Measurements from ENCODE around the gene CSTPP1.

Gene CSTPP1

GRCh38 chr11:47166368-47166767 is 229.8 kb downstream of the CSTPP1 start:
- DNase-seq = no peak

- no peak for DNase-seq
These were observed 234.7 kb downstream of the CSTPP1 start for GRCh38 chr11:47171061-47171838.

- no peak for DNase-seq
These were observed 235.3 kb downstream of the CSTPP1 start for GRCh38 chr11:47171856-47172255.

GRCh38 chr11:47172740-47173336 is 236.3 kb downstream of the CSTPP1 start:
- DNase-seq = no peak

GRCh38 chr11:47175746-47176327 is 239.3 kb downstream of the CSTPP1 start:
- no peak for DNase-seq

GRCh38 chr11:47176328-47177228 is 240.0 kb downstream of the CSTPP1 start, which contains the start of gene ARFGAP2:
TSS of gene ARFGAP2 (minus strand) at chr11:47176879. CDS start at chr11:47176853, 26 bp downstream.
- no peak for DNase-seq

GRCh38 chr11:47177229-47177845 is 240.8 kb downstream of the CSTPP1 start:
- peak; percentile 14 for DNase-seq

- DNase-seq = no peak
These were observed 241.3 kb downstream of the CSTPP1 start for GRCh38 chr11:47177846-47178245.

GRCh38 chr11:47178316-47178715 is 241.8 kb downstream of the CSTPP1 start:
- DNase-seq = no peak

GRCh38 chr11:47178737-47179654 is 242.4 kb downstream of the CSTPP1 start:
- DNase-seq = no peak

- no peak for DNase-seq
These were observed 243.1 kb downstream of the CSTPP1 start for GRCh38 chr11:47179655-47179991.

GRCh38 chr11:47180006-47180787 is 243.6 kb downstream of the CSTPP1 start:
- no peak for DNase-seq

GRCh38 chr11:47181271-47181670 is 244.7 kb downstream of the CSTPP1 start:
- no peak for DNase-seq

- DNase-seq = no peak
These were observed 245.8 kb downstream of the CSTPP1 start for GRCh38 chr11:47182380-47182779.

GRCh38 chr11:47183031-47183856 is 246.7 kb downstream of the CSTPP1 start:
- DNase-seq = no peak

- DNase-seq = no peak
These were observed 247.4 kb downstream of the CSTPP1 start for GRCh38 chr11:47183969-47184368.

GRCh38 chr11:47184711-47185304 is 248.2 kb downstream of the CSTPP1 start:
- no peak for DNase-seq

- DNase-seq = no peak
These were observed 248.9 kb downstream of the CSTPP1 start for GRCh38 chr11:47185305-47186075.

Measured in SIG-M5 (cell line).